Stimulated activated CD8-positive, alpha-beta memory T cell treated with anti-CD3 and anti-CD28 coated beads, Interleukin-4, amount 100 ng/mL, for 4 hours (primary cell): Measurements from ENCODE around the gene NRXN3.

Experiments
- DNase-seq, 2 donors: peaks; one replicate each; pipeline ENCODE4 v3.0.0-alpha.2; 2020; ENCODE audit warnings: low read depth in 2 of 2, low spot score in 1 of 2

The NRXN3 gene

GRCh38 chr14:79383475-79383874 lies 1213.3 kb downstream of the NRXN3 start:
- DNase-seq: no peak

GRCh38 chr14:79395061-79395460 lies 1224.9 kb downstream of the NRXN3 start:
- DNase-seq: no peak

GRCh38 chr14:79404874-79405511 lies 1234.8 kb downstream of the NRXN3 start:
- DNase-seq: no peak

GRCh38 chr14:79405512-79405910 lies 1235.3 kb downstream of the NRXN3 start:
- DNase-seq: no peak

GRCh38 chr14:79407572-79407971 lies 1237.4 kb downstream of the NRXN3 start:
- DNase-seq: no peak

- no peak for DNase-seq
Measured at GRCh38 chr14:79408696-79409095, 1238.5 kb downstream of the NRXN3 start.

GRCh38 chr14:79411403-79412174 lies 1241.4 kb downstream of the NRXN3 start:
- no peak for DNase-seq

- DNase-seq: no peak
Measured at GRCh38 chr14:79412822-79413221, 1242.6 kb downstream of the NRXN3 start.

GRCh38 chr14:79413734-79414428 lies 1243.7 kb downstream of the NRXN3 start:
- no peak for DNase-seq

GRCh38 chr14:79415726-79416125 lies 1245.6 kb downstream of the NRXN3 start:
- DNase-seq: no peak

GRCh38 chr14:79417961-79418360 lies 1247.8 kb downstream of the NRXN3 start:
- no peak for DNase-seq

- no peak for DNase-seq
Measured at GRCh38 chr14:79418649-79419415, 1248.7 kb downstream of the NRXN3 start.

GRCh38 chr14:79419571-79420327 lies 1249.6 kb downstream of the NRXN3 start:
- no peak for DNase-seq

GRCh38 chr14:79420725-79421124 lies 1250.6 kb downstream of the NRXN3 start:
- no peak for DNase-seq

GRCh38 chr14:79421811-79422210 lies 1251.6 kb downstream of the NRXN3 start:
- DNase-seq: no peak

- DNase-seq: no peak
Measured at GRCh38 chr14:79424462-79424861, 1254.3 kb downstream of the NRXN3 start.

- no peak for DNase-seq
Measured at GRCh38 chr14:79426103-79426755, 1256.1 kb downstream of the NRXN3 start.

GRCh38 chr14:79432640-79433039 lies 1262.5 kb downstream of the NRXN3 start:
- no peak for DNase-seq

- DNase-seq: no peak
Measured at GRCh38 chr14:79436335-79436734, 1266.2 kb downstream of the NRXN3 start.

GRCh38 chr14:79437951-79438350 lies 1267.8 kb downstream of the NRXN3 start:
- DNase-seq: no peak
